Uterus (tissue), 4 donors: ENCODE measurements around the gene UVSSA. TPM values are rescaled to one million over a fixed set of nuclear protein-coding genes. Genes with fewer than 3 reads are reported as not detected.

Source experiments
- DNase-seq, 2 donors: peaks; one replicate each; pipeline ENCODE4 v3.0.0-alpha.2; 2019 to 2020
- H3K27ac ChIP-seq, 2 donors: fragments of 200-600 bp; sonication (generic); 1 replicate in 1 of 2; 2 replicates in 1 of 2; pipeline ENCODE4 v1.5.1; 2016 to 2018
- H3K27me3 ChIP-seq, 2 donors: fragments of 200-600 bp; sonication (generic); one replicate each; pipeline ENCODE4 v1.5.1; 2018 to 2019; ENCODE audit warnings: control low read depth in 1 of 2
- H3K36me3 ChIP-seq, 2 donors: fragments of 200-600 bp; sonication (generic); one replicate each; pipeline ENCODE4 v1.5.1; 2019; ENCODE audit warnings: control low read depth in 1 of 2
- H3K4me1 ChIP-seq, 2 donors: fragments of 200-600 bp; sonication (generic); one replicate each; pipeline ENCODE4 v1.5.1; 2018 to 2019; ENCODE audit warnings: control low read depth in 1 of 2
- H3K4me3 ChIP-seq, 2 donors: fragments of 200-600 bp; sonication (generic); 1 replicate in 1 of 2; 2 replicates in 1 of 2; pipeline ENCODE4 v1.5.1; 2018 to 2019; ENCODE audit warnings: mild to moderate bottlenecking in 1 of 2
- H3K9me3 ChIP-seq, 2 donors: fragments of 200-600 bp; sonication (generic); one replicate each; pipeline ENCODE4 v1.5.1; 2019; ENCODE audit warnings: control low read depth in 1 of 2
- POLR2A ChIP-seq, 2 donors: fragments of 450-650 bp; IDR thresholded peaks; one replicate each; pipeline ENCODE4 v1.6.1; 2016; ENCODE audit warnings: antibody characterized with exemption in 2 of 2, mild to moderate bottlenecking in 1 of 2, moderate library complexity in 1 of 2
- intact Hi-C: fragments of 100-400 bp; cut with DNase I; formaldehyde crosslinking; loops from one replicate; pipeline ENCODE4 v1.15.1; 2023; ENCODE audit warnings: low total_unique reads
- total RNA-seq, 4 donors: library from RNA; depleted of rRNA in 3 of 4; stranded (reverse); fragments of >200 nt in 3 of 4; gene quantifications; one replicate each; pipeline versions ENCODE4 v1.1.0 to v1.2.4, GENCODE V29; 2014 to 2023
- TF ChIP-seq, protein P1 (sequence below), 4 experiments: fragments of 200-600 bp in 2 of 4; fragments of 450-650 bp in 2 of 4; sonication (generic) in 2 of 4; IDR thresholded peaks; one replicate each; pipeline ENCODE4 v1.5.1; 2016 to 2019; ENCODE audit warnings: antibody characterized with exemption in 4 of 4, mild to moderate bottlenecking in 2 of 4, moderate library complexity in 1 of 4
- donor health status: DM: yes; HTN: yes; CAD: no.

UVSSA gene
- total RNA-seq, 4 donors from 2014 or later, result 13.1 to 37.2 (median 19.3) TPM

DNA sequence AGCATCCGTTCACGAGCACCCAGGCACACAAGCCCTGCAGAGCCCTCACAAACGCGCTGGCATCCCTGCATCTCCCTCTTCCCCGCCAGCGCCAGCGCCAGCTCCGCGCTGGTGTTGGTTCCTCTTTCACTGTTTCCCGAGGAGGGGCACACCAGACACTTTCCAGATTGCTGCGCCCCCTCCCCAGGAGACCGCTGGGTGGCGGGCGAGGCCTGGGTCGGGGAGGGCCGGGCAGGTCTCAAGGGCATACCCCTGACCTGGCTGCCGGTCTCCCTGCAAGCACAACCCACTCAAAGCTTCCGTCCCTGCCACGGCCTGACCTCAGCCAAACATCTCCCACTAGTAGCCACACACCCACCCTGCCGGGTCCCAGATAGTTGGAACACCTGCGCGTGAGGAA, 61.4 kb downstream of the UVSSA start:
- Histone ChIP-seq H3K27ac (no peak overlapping the region), H3K9me3 (no peaks in the 10 kb centered on the region), H3K27me3 (peaks cover 24 to 66% of the 10 kb centered on the region in 2 donors), H3K4me1 (peaks cover 0 to 18% of the 10 kb centered on the region in 2 donors), H3K4me3 (no peak overlapping the region), H3K36me3 (no peaks in the 10 kb centered on the region)
- no peak for DNase-seq
- TF ChIP-seq, protein P1, sequence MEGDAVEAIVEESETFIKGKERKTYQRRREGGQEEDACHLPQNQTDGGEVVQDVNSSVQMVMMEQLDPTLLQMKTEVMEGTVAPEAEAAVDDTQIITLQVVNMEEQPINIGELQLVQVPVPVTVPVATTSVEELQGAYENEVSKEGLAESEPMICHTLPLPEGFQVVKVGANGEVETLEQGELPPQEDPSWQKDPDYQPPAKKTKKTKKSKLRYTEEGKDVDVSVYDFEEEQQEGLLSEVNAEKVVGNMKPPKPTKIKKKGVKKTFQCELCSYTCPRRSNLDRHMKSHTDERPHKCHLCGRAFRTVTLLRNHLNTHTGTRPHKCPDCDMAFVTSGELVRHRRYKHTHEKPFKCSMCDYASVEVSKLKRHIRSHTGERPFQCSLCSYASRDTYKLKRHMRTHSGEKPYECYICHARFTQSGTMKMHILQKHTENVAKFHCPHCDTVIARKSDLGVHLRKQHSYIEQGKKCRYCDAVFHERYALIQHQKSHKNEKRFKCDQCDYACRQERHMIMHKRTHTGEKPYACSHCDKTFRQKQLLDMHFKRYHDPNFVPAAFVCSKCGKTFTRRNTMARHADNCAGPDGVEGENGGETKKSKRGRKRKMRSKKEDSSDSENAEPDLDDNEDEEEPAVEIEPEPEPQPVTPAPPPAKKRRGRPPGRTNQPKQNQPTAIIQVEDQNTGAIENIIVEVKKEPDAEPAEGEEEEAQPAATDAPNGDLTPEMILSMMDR (IDR thresholded peaks at IDR 0.05), result no peak
- no peak for TF ChIP-seq POLR2A (IDR thresholded peaks at IDR 0.05)
- intact Hi-C loops, result no loop called here

GRCh38 chr4:1409079-1409478, 62.1 kb downstream of the UVSSA start:
- TF ChIP-seq POLR2A (IDR thresholded peaks at IDR 0.05), result no peak
- TF ChIP-seq, protein P1 (IDR thresholded peaks at IDR 0.05), result no peak
- Histone ChIP-seq H3K4me3 (no peak overlapping the region), H3K4me1 (peaks cover 0 to 22% of the 10 kb centered on the region in 2 donors), H3K27me3 (peaks cover 21 to 73% of the 10 kb centered on the region in 2 donors), H3K9me3 (no peaks in the 10 kb centered on the region), H3K36me3 (no peaks in the 10 kb centered on the region), H3K27ac (no peak overlapping the region)
- no peak for DNase-seq
- intact Hi-C loops, result no loop called here

- intact Hi-C loops, result no loop called here
- no peak overlapping the region for H3K4me3 ChIP-seq
- DNase-seq, result no peak
- TF ChIP-seq, protein P1 (IDR thresholded peaks at IDR 0.05), result no peak
- TF ChIP-seq POLR2A (IDR thresholded peaks at IDR 0.05), result no peak
- H3K9me3 ChIP-seq, result no peaks in the 10 kb centered on the region
- peaks cover 17 to 70% of the 10 kb centered on the region in 2 donors for H3K27me3 ChIP-seq
- H3K4me1 ChIP-seq, result peaks cover 0 to 22% of the 10 kb centered on the region in 2 donors
- no peaks in the 10 kb centered on the region for H3K36me3 ChIP-seq
- H3K27ac ChIP-seq, result no peak overlapping the region
These were observed 62.8 kb downstream of the UVSSA start for GRCh38 chr4:1409491-1410425.

DNA sequence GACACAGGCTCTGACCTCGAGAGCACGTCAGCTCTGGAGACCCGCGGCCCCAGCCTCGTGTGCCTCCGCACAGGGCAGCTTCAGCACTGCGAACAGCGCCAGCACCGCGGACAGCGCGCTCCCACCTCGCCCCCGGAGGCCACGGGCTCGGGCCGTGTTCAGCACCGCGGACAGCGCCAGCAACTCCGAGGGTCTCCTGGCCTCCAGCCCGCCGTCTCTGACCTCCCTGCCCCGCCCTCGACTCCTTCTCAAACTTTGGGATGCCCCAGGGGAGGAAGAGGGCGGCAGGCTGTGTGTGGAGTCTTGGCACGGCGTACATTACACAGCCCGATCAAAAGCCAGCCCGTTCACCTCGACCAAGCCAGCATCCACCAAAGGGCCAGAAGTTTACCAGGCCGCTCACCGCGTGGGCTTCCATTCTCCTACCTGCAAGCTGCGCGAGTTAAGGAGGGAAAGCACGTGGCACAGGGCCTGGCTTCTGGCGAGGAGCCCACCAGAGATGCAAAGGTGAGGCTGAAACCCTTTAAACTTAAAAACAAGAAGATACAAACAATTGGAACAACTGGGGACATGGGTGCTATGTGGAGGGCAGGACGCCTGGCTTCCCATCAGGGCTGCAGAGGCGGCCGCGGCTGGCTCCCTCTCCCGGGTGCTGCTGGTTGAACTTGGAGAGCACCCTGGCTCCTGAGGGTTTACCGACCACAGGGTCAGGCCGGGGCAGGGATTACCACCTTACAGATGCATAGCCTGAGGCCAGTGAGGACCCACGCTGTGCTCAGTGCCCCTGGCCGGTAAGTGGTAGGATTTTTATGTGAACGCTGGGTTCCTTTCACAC, 63.7 kb downstream of the UVSSA start:
- H3K9me3 ChIP-seq, result no peaks in the 10 kb centered on the region
- no peak overlapping the region for H3K27ac ChIP-seq
- no peak for DNase-seq
- H3K27me3 ChIP-seq, result peaks cover 17 to 72% of the 10 kb centered on the region in 2 donors
- H3K4me1 ChIP-seq, result peaks cover 0 to 19% of the 10 kb centered on the region in 2 donors
- TF ChIP-seq POLR2A (IDR thresholded peaks at IDR 0.05), result no peak
- TF ChIP-seq, protein P1 (IDR thresholded peaks at IDR 0.05), result no peak
- intact Hi-C loops, result no loop called here
- no peaks in the 10 kb centered on the region for H3K36me3 ChIP-seq
- no peak overlapping the region for H3K4me3 ChIP-seq
